Mucosa of stomach (tissue), 1 donor: ENCODE results near the gene MTCH2.
"Not testable (repeated sequence)": the region's sequence is repeated elsewhere in the genome, so short reads cannot be mapped to it uniquely, and the experiment has no call there.

Experiments
- H3K27me3 ChIP-seq: one replicate; pipeline ENCODE4 v1.7.0; 2013; ENCODE audit warnings: mild to moderate bottlenecking, low read length; ENCODE audit not compliant: control insufficient read depth, insufficient read depth
- H3K36me3 ChIP-seq: one replicate; pipeline ENCODE4 v1.7.0; 2013; ENCODE audit warnings: low read length; ENCODE audit not compliant: control insufficient read depth, insufficient read depth
- H3K4me1 ChIP-seq: one replicate; pipeline ENCODE4 v1.7.0; 2013; ENCODE audit warnings: mild to moderate bottlenecking, low read length; ENCODE audit not compliant: control insufficient read depth, insufficient read depth
- H3K4me3 ChIP-seq: one replicate; pipeline ENCODE4 v1.7.0; 2013; ENCODE audit warnings: low read length
- H3K9ac ChIP-seq: one replicate; pipeline ENCODE4 v1.7.0; 2013; ENCODE audit warnings: mild to moderate bottlenecking, low read length, moderate library complexity
- H3K9me3 ChIP-seq: one replicate; pipeline ENCODE4 v1.7.0; 2013; ENCODE audit warnings: mild to moderate bottlenecking, low read length, moderate library complexity; ENCODE audit not compliant: control insufficient read depth
- donor health status: Pancreatic carcinoma.

Gene MTCH2

GRCh38 chr11:47664936-47665335 is 22.6 kb upstream of the MTCH2 start:
- H3K9me3 ChIP-seq, H3K27me3 ChIP-seq, H3K4me1 ChIP-seq, H3K9ac ChIP-seq, H3K4me3 ChIP-seq, H3K36me3 ChIP-seq: not testable (repeated sequence)

GRCh38 chr11:47661245-47661644 is 18.9 kb upstream of the MTCH2 start:
- Histone ChIP-seq H3K27me3 (no peaks in the 10 kb centered on the region), H3K4me1 (no peaks in the 10 kb centered on the region), H3K9ac (no peak overlapping the region), H3K36me3 (no peaks in the 10 kb centered on the region), H3K4me3 (no peak overlapping the region), H3K9me3 (no peaks in the 10 kb centered on the region)

- Histone ChIP-seq H3K9ac (no peak overlapping the region), H3K9me3 (no peaks in the 10 kb centered on the region), H3K4me1 (no peaks in the 10 kb centered on the region), H3K27me3 (no peaks in the 10 kb centered on the region), H3K4me3 (no peak overlapping the region), H3K36me3 (no peaks in the 10 kb centered on the region)
Measured at GRCh38 chr11:47659276-47659675, 16.9 kb upstream of the MTCH2 start.

- H3K9me3 ChIP-seq, result no peaks in the 10 kb centered on the region
- H3K9ac ChIP-seq, result no peak overlapping the region
- no peaks in the 10 kb centered on the region for H3K36me3 ChIP-seq
- H3K4me1 ChIP-seq, result no peaks in the 10 kb centered on the region
- no peak overlapping the region for H3K4me3 ChIP-seq
- no peaks in the 10 kb centered on the region for H3K27me3 ChIP-seq
Measured at GRCh38 chr11:47656260-47656885, 14.0 kb upstream of the MTCH2 start.

- no peak overlapping the region for H3K4me3 ChIP-seq
Measured at GRCh38 chr11:47651818-47652469, 9.6 kb upstream of the MTCH2 start.

GRCh38 chr11:47649276-47649675 is 6.9 kb upstream of the MTCH2 start:
- Histone ChIP-seq H3K36me3 (no peaks in the 10 kb centered on the region), H3K27me3 (no peaks in the 10 kb centered on the region), H3K4me3 (no peak overlapping the region), H3K4me1 (no peaks in the 10 kb centered on the region), H3K9ac (no peak overlapping the region), H3K9me3 (no peaks in the 10 kb centered on the region)

More at GRCh38 chr11:47651818-47652469, 9.6 kb upstream of the MTCH2 start:
- H3K27me3 ChIP-seq, result no peaks in the 10 kb centered on the region
- H3K9ac ChIP-seq, result no peak overlapping the region
- no peaks in the 10 kb centered on the region for H3K4me1 ChIP-seq
- no peaks in the 10 kb centered on the region for H3K9me3 ChIP-seq
- no peaks in the 10 kb centered on the region for H3K36me3 ChIP-seq

GRCh38 chr11:47646019-47646418 is 3.7 kb upstream of the MTCH2 start:
- H3K4me3 ChIP-seq, result no peak overlapping the region
- H3K36me3 ChIP-seq, result no peaks in the 10 kb centered on the region
- H3K9me3 ChIP-seq, result no peaks in the 10 kb centered on the region
- no peak overlapping the region for H3K9ac ChIP-seq
- H3K27me3 ChIP-seq, result no peaks in the 10 kb centered on the region
- no peaks in the 10 kb centered on the region for H3K4me1 ChIP-seq

GRCh38 chr11:47645500-47645899 is 3.1 kb upstream of the MTCH2 start:
- no peaks in the 10 kb centered on the region for H3K36me3 ChIP-seq
- H3K9me3 ChIP-seq, result no peaks in the 10 kb centered on the region
- no peak overlapping the region for H3K9ac ChIP-seq
- no peak overlapping the region for H3K4me3 ChIP-seq
- no peaks in the 10 kb centered on the region for H3K27me3 ChIP-seq
- H3K4me1 ChIP-seq, result no peaks in the 10 kb centered on the region

- H3K27me3 ChIP-seq, result no peaks in the 10 kb centered on the region
- no peaks in the 10 kb centered on the region for H3K4me1 ChIP-seq
- H3K4me3 ChIP-seq, result peak overlapping the region; percentile 72
- peak overlapping the region; percentile 92 for H3K9ac ChIP-seq
- no peaks in the 10 kb centered on the region for H3K9me3 ChIP-seq
- H3K36me3 ChIP-seq, result no peaks in the 10 kb centered on the region
Measured at GRCh38 chr11:47641600-47642098, 710 bp downstream of the MTCH2 start.

GRCh38 chr11:47640506-47640905 is 1.9 kb downstream of the MTCH2 start:
- H3K27me3 ChIP-seq, H3K36me3 ChIP-seq, H3K9me3 ChIP-seq, H3K4me1 ChIP-seq, H3K9ac ChIP-seq, H3K4me3 ChIP-seq: not testable (repeated sequence)

- H3K27me3 ChIP-seq, H3K36me3 ChIP-seq, H3K4me3 ChIP-seq, H3K4me1 ChIP-seq, H3K9me3 ChIP-seq, H3K9ac ChIP-seq: not testable (repeated sequence)
Measured at GRCh38 chr11:47636331-47636730, 6.0 kb downstream of the MTCH2 start.

- Histone ChIP-seq H3K4me3 (no peak overlapping the region), H3K4me1 (no peaks in the 10 kb centered on the region), H3K9ac (no peak overlapping the region), H3K9me3 (no peaks in the 10 kb centered on the region), H3K27me3 (no peaks in the 10 kb centered on the region), H3K36me3 (no peaks in the 10 kb centered on the region)
Measured at GRCh38 chr11:47631473-47631872, 10.9 kb downstream of the MTCH2 start.
